ENCODE data around the gene WDR77.

DNA sequence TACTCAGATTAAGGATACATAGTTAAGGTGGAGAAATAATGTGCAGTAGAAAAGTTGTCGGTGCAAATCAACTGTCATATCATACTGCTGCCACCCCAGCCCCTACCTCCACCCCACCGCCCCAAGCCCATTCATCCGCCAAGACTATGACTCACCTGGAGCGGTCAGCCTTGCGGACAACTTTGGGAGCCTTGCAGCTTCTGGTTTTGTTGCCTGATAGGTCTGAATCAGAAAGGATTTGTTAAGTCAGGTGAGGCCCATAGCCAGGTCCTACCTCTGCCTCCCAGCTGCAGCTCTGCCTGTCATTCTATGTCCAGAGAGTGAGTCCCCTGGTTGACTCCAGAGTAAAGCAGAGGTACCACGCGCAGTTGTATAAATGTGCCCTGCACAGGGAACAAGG lies 37.4 kb upstream of the WDR77 start:
- no peak for TF ChIP-seq POLR2A (IDR thresholded peaks at IDR 0.05)
- TF ChIP-seq EP300 (IDR thresholded peaks at IDR 0.05): no peak
- no peak for TF ChIP-seq CTCF (IDR thresholded peaks at IDR 0.05)
- TF ChIP-seq POLR2AphosphoS5 (IDR thresholded peaks at IDR 0.05): no peak

Data from sigmoid colon (tissue), 4 donors.